Effector CD4-positive, alpha-beta T cell (primary cell): ENCODE measurements around the gene FBP1.

ENCODE experiments used
- DNase-seq: peaks from one replicate; pipeline ENCODE4 v3.0.0-alpha.2; 2020
- total RNA-seq: gene quantifications from one replicate; lab custom pipeline; 2026; lab: John Stamatoyannopoulos, UW

Gene FBP1
- 2.4 reads per million, percentile 7 among the genes with 10 or more reads in this experiment for total RNA-seq

DNA sequence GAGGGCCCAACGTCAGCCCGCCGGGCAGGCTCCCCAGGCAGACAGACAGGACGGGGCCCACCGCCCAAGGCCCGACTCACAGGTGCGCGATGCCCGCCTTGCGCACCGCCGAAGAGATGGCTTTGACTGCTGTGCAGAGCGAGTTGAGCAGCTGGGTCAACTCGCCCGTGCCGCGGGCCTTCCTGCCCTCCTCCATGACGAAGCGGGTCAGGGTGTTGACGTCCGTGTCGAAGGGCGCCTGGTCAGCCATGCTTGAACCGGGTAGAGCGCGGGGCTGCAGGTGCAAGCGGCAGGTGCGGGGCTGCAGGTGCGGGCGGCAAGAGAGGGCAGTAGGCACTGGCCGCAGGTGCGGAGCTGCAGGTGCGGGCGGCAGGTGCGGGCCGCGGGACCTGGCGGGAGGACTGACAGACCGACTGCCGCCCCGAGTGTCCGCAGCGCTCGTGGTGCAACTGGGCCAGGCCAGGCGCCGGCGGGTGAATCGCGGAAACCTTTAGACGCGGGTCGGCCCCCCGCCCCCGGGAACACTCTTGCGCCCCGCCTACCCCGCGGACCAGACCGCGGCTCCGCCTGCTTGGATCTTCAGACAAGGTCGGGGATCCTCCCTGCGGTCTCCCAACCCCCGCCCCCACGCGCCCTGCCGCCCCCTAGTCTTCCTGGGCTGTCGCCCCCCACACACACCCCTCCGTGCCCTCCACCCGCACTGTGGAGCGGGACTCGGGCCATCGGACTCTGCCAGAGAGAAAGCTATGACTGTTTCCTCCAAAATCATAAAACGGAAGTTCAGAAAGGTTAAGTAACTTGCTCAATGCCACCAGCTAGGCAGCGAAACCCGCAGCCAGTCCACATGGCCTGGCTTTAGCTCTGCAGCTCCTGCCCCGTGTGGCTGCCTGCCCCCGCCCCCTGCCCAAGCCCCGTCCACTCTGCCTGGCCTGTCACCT lies at the start of gene FBP1:
TSS of gene FBP1 (minus strand) at position 458 of the 938 bp plus-strand sequence. CDS start at position 250, 208 bp downstream.
- peak; percentile 10 for DNase-seq

DNA sequence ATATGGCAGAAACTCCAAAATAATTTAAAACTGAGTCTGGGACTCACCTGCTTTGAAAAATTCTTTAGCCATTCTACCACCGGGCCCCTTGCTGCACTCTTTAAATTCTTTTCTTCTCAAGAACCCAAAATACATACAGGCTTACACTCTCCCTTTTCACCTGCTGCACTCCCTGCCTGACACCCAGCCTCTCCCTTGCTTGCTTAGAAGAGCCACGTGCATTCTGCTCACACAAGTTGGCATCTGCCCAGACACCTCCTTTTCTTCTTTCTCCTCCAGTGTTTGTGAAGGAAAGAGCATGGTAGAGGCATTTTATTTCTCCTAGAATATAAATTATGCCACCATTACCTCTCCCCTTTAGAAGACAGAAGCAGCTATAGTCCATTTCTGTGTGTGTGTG lies 48.1 kb upstream of the FBP1 start:
- DNase-seq, result no peak

DNA sequence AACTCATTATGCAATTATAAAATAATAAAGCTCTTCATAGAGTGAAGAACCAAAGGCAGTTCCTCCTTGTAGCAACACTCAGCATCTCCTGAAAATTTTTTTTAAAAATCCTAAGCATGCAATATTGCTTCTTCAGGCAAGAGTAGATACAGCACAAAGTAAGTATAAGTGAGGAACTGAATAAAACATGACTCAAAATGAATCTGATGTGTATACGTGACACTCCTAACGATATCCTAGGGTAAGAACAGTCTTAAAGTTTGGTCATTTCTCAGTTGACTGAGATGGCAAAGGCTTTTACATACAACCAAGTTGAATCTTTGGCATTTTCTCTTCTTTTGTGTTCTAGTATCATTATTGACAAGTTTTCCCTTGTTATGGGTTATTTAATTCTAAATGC lies 46.0 kb upstream of the FBP1 start:
- no peak for DNase-seq

DNA sequence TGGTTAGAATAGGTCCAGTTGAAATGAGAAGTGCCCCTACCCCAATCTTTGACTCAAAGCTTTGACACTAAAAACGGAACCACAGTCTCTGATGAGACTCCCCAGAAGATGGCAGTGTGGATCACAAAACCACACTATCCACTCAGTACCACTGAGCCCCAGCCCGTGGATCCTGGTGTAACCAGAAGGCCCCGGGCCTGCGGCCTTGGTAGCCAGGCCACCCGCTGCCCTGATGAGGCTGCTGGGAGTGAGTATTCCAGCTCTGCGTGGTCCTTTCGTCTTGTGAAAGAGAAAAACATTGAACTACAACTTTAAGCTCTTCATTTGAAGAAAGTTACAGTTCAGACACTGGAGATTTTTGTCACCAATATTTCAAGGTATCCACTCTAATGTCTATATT lies 42.2 kb upstream of the FBP1 start:
- DNase-seq, result peak; percentile 44

DNA sequence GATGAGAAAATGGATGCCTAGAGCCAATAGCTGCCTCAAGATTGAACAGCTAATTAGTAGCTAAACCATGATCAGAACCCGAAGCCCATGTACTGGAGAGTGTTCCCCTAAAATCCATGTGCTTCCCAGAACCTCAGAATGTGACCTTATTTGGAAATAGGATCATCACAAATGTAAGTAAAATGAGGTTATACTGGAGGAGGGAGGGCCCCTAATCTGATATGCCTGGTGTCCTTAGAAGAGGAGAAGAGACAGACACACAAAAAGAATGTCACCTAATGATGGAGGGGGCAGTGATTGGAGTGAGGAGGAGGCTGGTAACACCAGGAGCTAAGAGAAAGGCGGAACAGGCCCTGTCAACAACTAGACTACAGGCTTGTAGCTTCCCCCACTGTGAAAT lies 41.3 kb upstream of the FBP1 start:
- DNase-seq, result no peak

DNA sequence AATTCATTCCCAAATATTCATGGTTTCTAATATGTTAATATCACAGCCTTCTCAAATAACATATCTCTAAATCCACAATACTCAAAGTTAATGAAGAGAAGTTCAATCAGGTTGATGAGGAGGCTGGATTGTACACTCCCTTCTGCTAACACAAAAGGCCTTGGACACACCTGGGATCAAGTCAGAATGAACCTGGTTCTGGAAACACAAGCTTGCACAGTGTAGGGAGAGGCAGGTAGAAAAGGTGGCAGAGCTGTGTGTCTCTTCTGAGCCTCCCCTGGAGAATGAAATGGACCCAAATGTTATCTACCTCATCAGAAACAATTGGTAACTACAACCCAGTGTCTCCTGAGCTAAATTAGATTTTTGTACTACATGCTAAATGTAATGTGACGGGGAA lies 40.7 kb upstream of the FBP1 start:
- no peak for DNase-seq

DNA sequence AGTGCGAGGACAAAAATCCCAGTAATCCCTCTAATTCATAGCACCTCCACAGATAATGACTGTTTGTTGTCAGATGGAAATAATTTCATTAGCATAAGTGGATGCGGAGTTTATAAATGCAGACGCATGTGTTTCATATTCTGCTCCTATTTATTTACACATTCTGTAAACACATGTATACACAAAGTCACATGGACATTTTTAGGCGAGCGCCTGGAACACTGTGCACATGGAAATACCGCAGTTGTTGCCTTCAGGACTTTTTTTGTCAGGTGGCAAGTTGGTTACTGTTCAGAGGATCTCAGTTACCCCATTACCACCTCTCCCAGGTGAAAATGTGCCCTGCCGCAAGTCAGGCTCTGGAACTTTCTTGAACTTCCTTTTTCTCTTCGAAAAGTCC lies 40.3 kb upstream of the FBP1 start:
- no peak for DNase-seq

DNA sequence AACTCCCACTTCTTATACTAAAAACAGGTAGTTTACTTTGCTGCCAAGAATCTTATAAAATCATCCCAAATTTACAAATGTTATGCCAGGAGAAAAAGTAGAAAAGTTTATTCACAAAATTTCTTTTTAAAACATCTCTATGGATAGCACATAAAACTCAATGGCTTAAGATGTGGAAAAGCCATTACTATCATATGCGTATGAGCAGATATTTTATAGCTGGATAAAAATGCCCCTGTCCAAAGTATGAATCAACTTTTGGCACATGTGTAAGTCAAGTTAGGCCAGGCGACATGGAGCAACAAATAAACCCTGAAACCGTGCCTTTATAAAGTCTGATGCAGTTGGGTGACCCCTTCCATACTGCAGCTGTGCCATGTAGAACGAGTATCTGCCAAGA lies 38.6 kb upstream of the FBP1 start:
- DNase-seq, result no peak

DNA sequence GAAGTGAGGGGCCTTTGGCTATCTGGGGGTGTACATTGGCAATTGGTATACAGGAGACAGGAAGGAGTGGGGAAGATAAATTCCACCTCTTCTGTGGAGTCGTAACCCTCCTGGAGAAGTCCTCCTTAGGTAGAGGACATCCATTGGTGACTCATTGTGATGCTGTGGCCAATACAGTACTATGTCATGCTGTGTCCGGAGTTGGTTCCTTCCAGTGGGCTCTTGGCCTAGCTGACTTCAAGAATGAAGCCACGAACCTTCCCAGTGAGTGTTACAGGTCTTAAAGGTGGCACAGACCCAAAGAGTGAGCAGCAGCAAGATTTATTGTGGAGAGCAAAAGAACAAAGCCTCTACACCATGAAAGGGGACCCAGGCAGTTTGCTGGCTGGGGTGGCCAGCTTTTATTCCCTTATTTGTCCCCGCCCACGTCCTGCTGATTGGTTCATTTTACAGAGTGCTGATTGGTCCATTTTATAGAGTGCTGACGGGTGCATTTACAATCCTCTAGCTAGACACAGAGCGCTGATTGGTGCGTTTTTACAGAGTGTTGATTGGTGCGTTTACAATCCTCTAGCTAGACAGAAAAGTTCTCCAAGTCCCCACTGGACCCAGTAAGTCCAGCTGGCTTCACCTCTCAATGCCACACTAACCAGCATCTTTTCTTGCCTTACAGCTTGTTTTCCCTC lies 37.3 kb upstream of the FBP1 start:
- no peak for DNase-seq

DNA sequence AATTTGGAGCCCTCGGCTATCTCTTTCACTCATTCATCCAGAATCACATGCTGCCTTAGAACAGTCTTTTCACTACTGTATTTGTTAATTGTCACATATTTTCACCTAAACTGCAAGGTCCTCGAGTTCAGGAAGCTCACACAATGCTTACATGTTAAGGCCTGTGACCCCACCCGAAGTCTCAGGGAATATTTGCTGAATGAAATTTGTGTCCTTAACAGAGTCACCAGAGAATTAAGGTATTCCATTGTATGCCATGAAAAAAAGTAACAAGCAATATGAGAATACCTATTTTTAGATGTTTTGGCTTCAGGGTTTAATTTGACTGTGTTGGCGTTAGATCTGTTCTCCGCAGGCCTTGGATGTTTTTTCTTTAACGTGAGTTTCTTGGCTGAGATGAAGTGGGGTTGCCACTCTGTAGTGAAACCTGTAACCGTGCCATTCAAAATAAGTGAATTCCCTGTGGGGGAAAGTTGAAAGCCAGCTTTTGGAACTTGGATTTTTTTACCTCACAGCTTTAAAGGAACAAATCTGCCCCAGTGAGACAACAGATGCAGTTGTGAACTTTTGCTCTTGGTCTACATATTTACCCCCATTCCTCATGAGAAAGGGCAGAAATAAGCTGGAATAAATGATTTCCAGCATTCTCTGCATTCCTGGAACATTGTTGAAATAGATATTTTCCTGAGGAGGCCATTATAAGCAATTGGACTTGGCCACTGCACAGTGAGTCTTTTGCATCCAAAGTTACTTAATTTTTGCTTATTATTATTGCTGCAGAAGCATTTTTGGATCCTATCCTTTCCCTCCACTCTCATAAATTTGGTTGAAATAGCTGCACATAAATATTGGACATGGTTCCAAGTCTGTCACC lies 35.9 kb upstream of the FBP1 start:
- no peak for DNase-seq

DNA sequence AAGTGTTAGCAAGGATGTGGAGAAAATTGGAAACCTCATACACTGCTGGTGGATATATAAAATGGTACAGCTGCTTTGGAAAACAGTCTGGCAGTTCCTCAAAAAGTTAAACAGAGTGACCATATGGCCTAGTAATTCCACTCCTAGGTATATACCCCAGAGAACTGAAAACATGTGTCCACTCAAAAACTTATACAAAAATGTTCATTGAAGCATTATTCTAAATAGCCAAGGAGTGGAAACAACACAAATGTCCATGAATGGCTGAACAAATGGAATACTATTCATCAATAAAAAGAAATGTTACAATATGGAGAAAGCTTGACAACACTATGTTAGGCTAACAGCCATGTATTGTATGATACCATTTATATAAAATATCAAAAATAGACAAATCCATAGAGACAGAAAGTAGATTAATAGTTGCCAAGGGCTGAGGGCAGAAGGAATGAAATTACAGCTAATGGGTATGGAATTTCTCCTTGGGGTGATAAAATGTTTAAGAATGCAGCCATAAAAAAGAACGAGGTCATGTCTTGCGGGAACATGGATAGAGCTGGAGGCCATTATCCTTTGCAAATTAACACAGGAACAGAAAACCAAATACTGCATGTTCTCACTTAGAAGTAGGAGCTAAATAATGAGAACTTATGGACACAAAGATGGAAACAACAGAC lies 33.6 kb upstream of the FBP1 start:
- DNase-seq, result no peak

DNA sequence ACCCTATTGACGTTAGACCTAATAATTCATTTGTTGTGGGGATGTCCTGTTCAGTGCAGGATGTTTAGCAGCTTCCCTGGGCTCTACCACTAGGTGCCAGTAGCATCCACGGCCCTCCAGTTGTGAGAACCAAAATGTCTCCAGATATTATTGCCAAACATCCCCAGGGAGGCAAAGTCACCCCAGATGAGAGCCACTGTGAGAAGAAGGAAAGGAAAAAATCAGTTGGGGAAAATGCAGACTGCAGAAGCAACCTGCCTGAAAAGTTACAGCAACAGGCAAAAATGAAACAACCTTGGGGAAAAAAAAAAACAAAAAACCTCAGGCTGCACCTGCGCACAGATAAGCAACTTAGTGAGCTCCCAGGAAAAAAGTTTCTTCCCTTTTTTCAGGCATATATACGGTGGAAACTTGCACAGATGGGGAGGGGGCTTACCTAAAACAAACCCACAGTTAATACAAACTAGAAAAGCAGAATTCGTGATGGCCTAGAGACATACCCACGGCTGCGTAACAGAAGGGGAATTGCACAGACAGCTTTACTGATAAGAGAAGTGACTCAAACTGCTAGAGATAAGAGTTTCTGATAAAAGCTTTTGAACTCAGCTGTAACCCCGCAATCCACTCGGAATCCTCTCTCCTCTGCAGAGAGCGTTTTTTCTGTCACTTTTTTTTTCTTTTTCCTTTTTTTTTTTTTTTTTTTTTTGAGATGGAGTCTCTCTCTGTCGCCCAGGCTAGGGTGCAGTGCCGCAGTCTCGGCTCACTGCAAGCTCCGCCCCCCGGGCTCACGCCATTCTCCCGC lies 29.8 kb upstream of the FBP1 start:
- DNase-seq, result peak; percentile 19

DNA sequence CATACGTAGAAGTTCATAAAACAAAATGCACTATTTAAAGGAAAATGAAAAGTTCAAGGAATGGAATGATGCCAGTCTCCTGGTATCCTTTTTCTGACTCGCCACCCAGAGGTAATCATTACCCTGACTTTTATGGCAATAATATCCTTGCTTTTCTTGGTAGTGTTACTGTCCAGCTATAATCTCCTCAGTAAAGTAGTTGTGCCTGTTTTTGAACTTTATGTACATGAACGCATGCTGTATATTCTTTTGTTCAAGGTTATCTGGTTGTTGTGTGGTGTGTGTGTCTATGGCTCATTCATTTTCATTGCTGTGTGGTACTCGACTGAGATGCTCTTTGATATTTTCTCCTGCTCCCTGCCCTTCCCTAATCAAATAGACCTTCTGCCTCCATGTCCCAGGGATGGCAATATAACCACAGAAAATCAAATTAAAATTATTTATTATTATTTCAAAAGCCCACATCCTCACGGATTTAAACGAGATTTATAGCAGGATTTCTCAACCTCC lies 29.2 kb upstream of the FBP1 start:
- no peak for DNase-seq

DNA sequence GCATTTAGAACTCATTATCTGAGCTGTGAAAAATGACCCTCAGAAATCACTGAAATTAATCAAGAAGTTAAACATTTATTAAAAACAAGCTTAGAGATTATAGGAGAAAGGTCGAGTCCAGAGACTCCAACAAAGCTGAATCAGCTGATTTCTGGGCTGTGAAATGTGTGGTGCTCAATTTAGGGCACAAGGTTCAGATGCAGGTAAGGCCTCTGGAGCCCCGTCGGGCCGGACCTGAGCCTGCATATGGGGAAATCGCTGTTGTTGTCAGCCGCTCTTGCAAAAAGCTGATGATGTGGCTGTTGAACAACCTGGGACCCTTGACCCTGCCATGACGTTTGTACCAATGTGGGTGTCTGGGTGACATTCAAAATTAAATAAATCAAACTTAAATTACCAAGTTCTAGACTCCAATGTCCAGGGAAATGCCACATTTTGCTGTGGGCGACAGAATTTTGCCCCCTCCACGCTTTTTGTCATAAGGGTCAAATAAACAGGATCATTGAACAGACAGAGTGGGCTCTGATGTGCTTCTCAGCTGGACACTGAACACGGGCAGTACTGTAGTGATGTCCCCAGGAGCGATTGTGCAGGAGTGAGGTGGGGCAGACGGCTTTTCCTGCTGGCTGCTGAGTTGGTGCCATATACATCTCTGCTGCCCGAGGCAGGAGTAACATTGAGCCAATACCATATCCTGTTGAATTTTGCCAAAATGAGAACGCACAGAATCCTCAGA lies 27.2 kb upstream of the FBP1 start:
- no peak for DNase-seq

DNA sequence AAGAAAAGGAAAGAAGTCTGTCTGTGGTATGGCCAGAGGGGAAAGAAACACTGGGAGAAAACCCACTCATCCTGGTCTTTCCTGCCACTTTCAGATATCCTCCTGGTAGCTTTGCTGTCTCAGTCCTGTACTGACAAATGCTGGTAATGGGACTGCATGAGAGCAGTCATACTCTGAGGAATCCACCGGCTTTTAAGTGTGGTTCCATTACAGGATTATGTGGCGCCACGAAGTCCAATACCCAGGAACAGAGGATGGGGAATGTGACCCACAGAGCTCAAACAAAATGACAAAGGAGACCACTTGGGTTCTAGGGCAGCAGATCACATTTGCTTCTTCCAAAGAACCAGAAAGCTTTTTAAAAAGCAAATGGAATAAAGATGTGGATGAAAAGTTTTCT lies 26.3 kb upstream of the FBP1 start:
- no peak for DNase-seq

DNA sequence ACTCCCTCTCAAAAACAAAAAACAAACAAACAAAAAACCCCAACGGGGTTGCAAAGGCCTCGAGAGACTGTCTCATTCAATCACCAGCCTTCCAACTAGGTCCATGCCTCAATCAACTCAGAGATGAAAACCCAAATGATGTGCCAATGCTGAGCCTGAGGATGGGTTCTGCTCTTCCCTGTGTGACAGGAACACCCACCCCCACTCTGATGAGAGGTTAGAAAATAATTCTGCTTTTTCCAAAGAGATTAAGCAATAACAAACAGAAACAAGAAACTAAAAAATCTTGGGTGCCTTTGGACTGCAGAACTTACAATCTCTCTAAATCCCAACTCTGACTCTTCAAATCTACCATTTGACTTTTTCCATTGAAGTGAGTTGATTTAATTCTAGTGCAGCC lies 25.5 kb upstream of the FBP1 start:
- no peak for DNase-seq

DNA sequence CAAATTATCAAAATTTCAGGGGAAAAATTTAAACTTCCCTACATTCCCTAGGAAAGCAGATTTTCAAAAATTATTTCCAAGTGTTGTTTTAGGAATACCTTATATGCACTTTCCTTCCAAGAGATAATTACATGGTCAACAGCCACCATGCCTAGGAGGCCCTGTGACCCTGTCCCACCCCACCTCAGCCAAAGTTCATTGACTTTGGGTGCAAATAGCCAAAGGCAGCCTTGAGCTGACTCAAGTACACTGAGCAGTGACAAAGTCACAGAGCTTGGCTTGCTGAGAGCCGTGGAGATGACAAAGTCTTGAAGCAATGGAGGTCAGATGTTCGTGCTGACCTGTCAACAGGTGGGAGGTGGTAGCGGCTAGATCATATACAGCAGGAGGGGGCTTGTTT lies 24.3 kb upstream of the FBP1 start:
- no peak for DNase-seq

DNA sequence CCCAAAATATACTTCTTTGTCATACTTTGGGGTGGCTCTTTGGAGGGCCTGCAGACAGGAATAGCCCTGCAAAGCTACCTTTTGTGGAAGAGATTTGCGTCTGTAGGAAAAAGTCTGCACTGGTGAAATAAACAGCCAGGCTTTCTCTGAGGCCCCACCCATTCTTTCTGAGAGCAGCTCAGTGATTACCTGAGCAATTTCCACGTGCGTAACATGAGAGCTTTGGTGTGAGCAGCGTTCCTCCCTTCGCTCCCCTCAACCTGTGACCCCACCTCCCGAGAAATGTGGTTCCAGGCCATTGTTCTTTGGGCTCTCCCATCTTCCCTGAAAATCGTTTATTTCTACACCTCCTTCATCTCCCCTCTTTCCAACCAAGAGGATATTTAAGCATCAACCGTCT lies 23.8 kb upstream of the FBP1 start:
- no peak for DNase-seq

DNA sequence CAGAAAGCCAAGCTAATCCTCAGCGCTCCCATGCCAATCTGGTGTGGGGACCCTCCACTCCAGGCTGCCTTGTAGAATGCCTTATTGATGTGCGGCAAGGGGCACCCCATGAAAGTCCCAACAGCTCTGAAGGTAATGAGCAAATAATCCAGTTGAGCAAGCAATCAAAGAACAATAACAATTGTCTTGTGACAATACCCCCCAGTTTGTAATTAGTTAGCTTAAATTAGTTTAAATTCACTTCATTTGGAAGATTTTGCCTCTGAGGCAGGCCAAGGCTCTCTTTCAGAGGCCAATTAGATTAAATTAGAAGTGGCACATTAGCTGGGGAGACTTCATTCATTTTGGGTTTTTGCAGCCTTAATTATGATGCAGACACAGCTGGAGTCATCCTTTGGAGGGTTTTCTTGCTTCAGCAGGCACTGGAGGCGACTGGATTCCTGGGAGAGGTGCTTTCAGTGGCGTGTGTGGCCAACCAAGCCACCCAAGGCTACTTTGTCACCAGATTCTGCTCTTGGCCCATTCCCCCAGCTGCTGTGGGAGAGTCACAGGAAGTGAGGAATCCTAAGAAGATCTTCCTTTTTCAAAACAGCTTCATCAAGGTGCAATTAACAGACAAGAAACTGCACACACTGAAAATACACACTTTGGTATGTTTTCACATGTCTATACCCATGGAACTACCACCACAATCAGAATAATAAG lies 17.9 kb upstream of the FBP1 start:
- DNase-seq, result no peak

DNA sequence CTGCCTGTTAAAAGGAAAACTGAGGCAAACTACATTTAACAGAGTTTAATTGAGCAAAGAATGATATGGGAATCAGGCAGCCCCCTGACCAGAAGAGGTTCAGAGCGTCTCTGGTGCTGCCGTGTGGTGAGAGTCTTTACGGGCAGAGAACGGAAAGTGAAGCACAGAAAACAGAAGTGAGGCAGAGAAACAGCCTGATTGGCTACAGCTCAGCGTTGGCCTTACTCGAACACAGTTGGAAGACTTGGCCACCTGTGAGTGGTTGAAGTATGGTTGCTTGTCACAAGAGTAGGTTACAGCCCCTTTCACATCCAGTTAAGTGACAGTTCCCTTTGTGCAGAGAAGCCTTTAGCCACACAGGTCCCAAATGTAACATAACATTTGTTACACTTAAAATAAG lies 16.9 kb upstream of the FBP1 start:
- no peak for DNase-seq
